K562 (cell line): Measurements from ENCODE around the gene PSMA4. TPM values are rescaled to one million over a fixed set of nuclear protein-coding genes. Genes with fewer than 3 reads are reported as not detected.
A peak's percentile ranks its signal among the peaks of the same experiment; 100 is the strongest.

Experiments
- ATAC-seq: fragments of 200-7000 bp; cut with Tn5 transposase; 3 replicates; pipeline ENCODE4 v1.9.1; 2020; ENCODE audit warnings: moderate library complexity
- BruUV-seq: library from RNA; stranded (reverse); fragments of 400-500 nt; replicated peaks from 2 replicates; lab custom pipeline; 2021; lab: Mats Ljungman, UMichigan
- CTCF ChIA-PET: fragments of 300-600 bp; formaldehyde crosslinking; extraction: SDS; loops from one replicate; lab custom pipeline; 2021; ENCODE audit warnings: low intra/inter-chr PET ratio; lab: Yijun Ruan, JAX
- POLR2A ChIA-PET: fragments of 300-600, 350-650 bp; sonication (Branson Sonifier 250); formaldehyde crosslinking; extraction: SDS; loops from one replicate; lab custom pipeline; 2021; ENCODE audit warnings: antibody characterized with exemption, inconsistent platforms; lab: Yijun Ruan, JAX
- DNase-seq, 4 experiments: peaks; one replicate each; pipeline versions ENCODE4 v3.0.0 to v3.0.0-alpha.2; 2011 to 2018; ENCODE audit warnings: low spot score in 3 of 4, mixed read lengths in 3 of 4; ENCODE audit errors: extremely low read depth in 1 of 4
- FAIRE-seq: peaks from 2 replicates; lab custom pipeline; 2011; peaks lifted over from hg19 to GRCh38; lab: Jason Lieb, UNC
- H2AFZ ChIP-seq: 2 replicates; pipeline ENCODE4 v1.6.0; 2011; ENCODE audit warnings: low read depth, low read length, control low read depth, inconsistent platforms
- H3K27ac ChIP-seq: fragments of 200-600 bp; 3 replicates; pipeline ENCODE4 v1.8.0; 2011; ENCODE audit warnings: low read depth, mild to moderate bottlenecking, control low read depth, inconsistent platforms, low read length, moderate library complexity, mixed read lengths; ENCODE audit errors: extremely low read depth
- H3K27me3 ChIP-seq, 2 experiments: fragments of 300-600 bp in 1 of 2; 2 replicates in 1 of 2; 3 replicates in 1 of 2; pipeline versions ENCODE4 v1.6.0 to v1.8.0; 2011; ENCODE audit warnings: inconsistent platforms in 2 of 2, low read length in 2 of 2, mild to moderate bottlenecking in 1 of 2, mixed read lengths in 1 of 2, moderate library complexity in 1 of 2; ENCODE audit not compliant: control insufficient read depth in 2 of 2, insufficient read depth in 2 of 2
- H3K36me3 ChIP-seq: fragments of 300-600 bp; 3 replicates; pipeline ENCODE4 v1.8.0; 2011; ENCODE audit warnings: mild to moderate bottlenecking, low read length, inconsistent platforms; ENCODE audit not compliant: control insufficient read depth, insufficient read depth
- H3K4me1 ChIP-seq, 2 experiments: fragments of 200-600 bp in 1 of 2; replicated peaks in 1 of 2; 2 replicates in 1 of 2; 3 replicates in 1 of 2; pipeline versions ENCODE4 v1.5.1 to v1.8.0; 2011; ENCODE audit warnings: inconsistent platforms in 2 of 2, low read length in 2 of 2, mild to moderate bottlenecking in 1 of 2, mixed read lengths in 1 of 2, moderate library complexity in 1 of 2; ENCODE audit not compliant: control insufficient read depth in 2 of 2, insufficient read depth in 2 of 2
- H3K4me2 ChIP-seq: 2 replicates; pipeline ENCODE4 v1.6.1; 2011; ENCODE audit warnings: low read length, control low read depth, inconsistent platforms, mixed read lengths; ENCODE audit not compliant: insufficient read depth
- H3K4me3 ChIP-seq: fragments of 200-600 bp; sonication (generic), shearing (Covaris generic); 2 replicates; pipeline ENCODE4 v1.5.1; 2016; ENCODE audit warnings: control low read depth, inconsistent platforms
- H3K79me2 ChIP-seq: fragments of 200-600 bp; 3 replicates; pipeline ENCODE4 v1.8.0; 2011; ENCODE audit warnings: low read length, inconsistent platforms; ENCODE audit not compliant: control insufficient read depth, insufficient read depth
- H3K9ac ChIP-seq, 2 experiments: 2 replicates each; pipeline versions ENCODE4 v1.6.0 to v1.6.1; 2011; ENCODE audit warnings: low read depth in 2 of 2, low read length in 2 of 2, control low read depth in 1 of 2, inconsistent platforms in 1 of 2, mild to moderate bottlenecking in 1 of 2, mixed read lengths in 1 of 2; ENCODE audit not compliant: insufficient read depth in 1 of 2
- H3K9me1 ChIP-seq: one replicate; pipeline ENCODE4 v1.6.0; 2011; ENCODE audit warnings: inconsistent platforms, mild to moderate bottlenecking, low read length, moderate library complexity; ENCODE audit not compliant: control insufficient read depth, insufficient read depth
- H3K9me3 ChIP-seq: replicated peaks from 2 replicates; pipeline ENCODE4 v1.5.1; 2011; ENCODE audit warnings: low read depth, low read length, inconsistent platforms; ENCODE audit not compliant: control insufficient read depth, insufficient read depth
- H4K20me1 ChIP-seq: replicated peaks from 2 replicates; pipeline ENCODE4 v1.6.1; 2011; ENCODE audit warnings: low read length, inconsistent platforms, mixed read lengths; ENCODE audit not compliant: control insufficient read depth, insufficient read depth
- C11orf30 ChIP-seq: fragments of 450-650 bp; IDR thresholded peaks from 2 replicates; pipeline ENCODE4 v1.6.1; 2016; ENCODE audit warnings: low read depth, mild to moderate bottlenecking
- KDM2B ChIP-seq: fragments of 250-450 bp; sonication (Bioruptor Pico); IDR thresholded peaks from 2 replicates; pipeline ENCODE4 v1.8.0; 2021; ENCODE audit warnings: mild to moderate bottlenecking, moderate library complexity
- LCOR ChIP-seq: sonication (generic); formaldehyde crosslinking; IDR thresholded peaks from 2 replicates; pipeline ENCODE4 v1.8.0; 2022; ENCODE audit warnings: mild to moderate bottlenecking, missing genetic modification reagents
- MAFG ChIP-seq: fragments of 450-650 bp; conservative IDR thresholded peaks from 2 replicates; pipeline ENCODE4 v1.6.1; 2016; ENCODE audit warnings: missing genetic modification characterization, missing compliant biosample characterization
- SAP30 ChIP-seq: fragments of 200-600 bp; sonication (generic); IDR thresholded peaks from 2 replicates; pipeline ENCODE4 v1.6.1; 2012; ENCODE audit warnings: borderline replicate concordance, low read depth, mild to moderate bottlenecking, moderate library complexity, low read length, control low read depth, inconsistent platforms; ENCODE audit not compliant: insufficient read depth, poor library complexity, severe bottlenecking
- SMAD2 ChIP-seq: fragments of 150-350 bp; IDR thresholded peaks from 2 replicates; pipeline ENCODE4 v1.6.1; 2014; ENCODE audit warnings: low read depth, mild to moderate bottlenecking, low read length
- ZSCAN29 ChIP-seq: fragments of 450-650 bp; IDR thresholded peaks from 2 replicates; pipeline ENCODE4 v1.6.1; 2017
- in situ Hi-C: fragments of 300-500 bp; cut with MboI; formaldehyde crosslinking; loops from 4 replicates; pipeline ENCODE4 v1.15.0; 2018; ENCODE audit warnings: inconsistent platforms, mixed read lengths
- intact Hi-C: fragments of 100-400 bp; cut with micrococcal nuclease; formaldehyde crosslinking; loops from 2 replicates; pipeline ENCODE4 v1.14.2; 2022
- polyA plus RNA-seq, 8 experiments: library from polyadenylated mRNA; depleted of rRNA in 4 of 8; stranded (reverse) in 5 of 8; unstranded in 3 of 8; fragments of >200 nt; fragmentation: Nextera tagmentation in 2 of 8; fragmentation: Illumina TruSeq in 1 of 8; extraction: Ambion mirVana in 2 of 8; extraction: Trizol in 1 of 8; gene quantifications; 2 replicates each; pipeline versions ENCODE4 v1.2.1 to v1.2.3, GENCODE V29; 2011 to 2014; ENCODE audit warnings: inconsistent platforms in 1 of 8, missing spikeins in 1 of 8
- small RNA-seq: library from RNA; depleted of rRNA; stranded (forward); fragments of <200 nt; gene quantifications from one replicate; pipeline ENCODE3, GENCODE V24; 2014
- total RNA-seq, 7 experiments: library from RNA; depleted of rRNA in 6 of 7; stranded (reverse); fragments of >200 nt in 6 of 7; fragmentation: Illumina TruSeq in 2 of 7; extraction: Trizol in 2 of 7; gene quantifications; 2 replicates each; pipeline versions ENCODE4 v1.2.1 to v1.2.3, GENCODE V29; 2011 to 2021; ENCODE audit warnings: low replicate concordance in 1 of 7

PSMA4 gene
- total and polyA plus RNA-seq, 9 of the 15 experiments (the other 6 are each of a cell fraction or from before 2014, with no cell fraction given), result 304 to 1,857 (median 666) TPM

- POLR2A ChIA-PET, result interaction anchor here (0.7 kb wide), 1 partner anchor 325 kb away, joined by 3 read pairs; no protein-coding TSS in a partner anchor
- peak; percentile 51; the same call in 1 of the 2 replicates for TF ChIP-seq C11orf30
- TF ChIP-seq MAFG (tag), result peak; percentile 76
- TF ChIP-seq SAP30, result no peak
- no peak for TF ChIP-seq KDM2B
- TF ChIP-seq SMAD2, result no peak
- TF ChIP-seq LCOR (CRISPR knock-in tag), result no peak
- TF ChIP-seq ZSCAN29, result no peak
- peak; percentile 16 to 39 (median 27) for DNase-seq
These were observed 58.9 kb downstream of the PSMA4 start for GRCh38 chr15:78599189-78599588.

More at GRCh38 chr15:78599189-78599588, 58.9 kb downstream of the PSMA4 start:
- H3K4me3 ChIP-seq, result no peak overlapping the region
- H3K9me3 ChIP-seq, result no peaks in the 10 kb centered on the region
- no peaks in the 10 kb centered on the region; a peak in 2 of 5 replicates for H3K4me1 ChIP-seq
- in situ Hi-C loops, result no loop called here
- CTCF ChIA-PET, result no interaction called here
- no peaks in the 10 kb centered on the region for H3K79me2 ChIP-seq
- BruUV-seq, result no TSS peak
- no peak overlapping the region for H3K9ac ChIP-seq
- H3K9me1 ChIP-seq, result no peaks in the 10 kb centered on the region
- FAIRE-seq (no peak), ATAC-seq (peak; percentile 68)
- no peaks in the 10 kb centered on the region for H3K36me3 ChIP-seq
- 0 out of 2 replicates have a peak, but pooled peaks cover 4% of the 10 kb centered on the region for H4K20me1 ChIP-seq
- H3K27ac ChIP-seq, result no peak overlapping the region
- no peak overlapping the region for H3K4me2 ChIP-seq
- no peak overlapping the region for H2AFZ ChIP-seq
- intact Hi-C loops, result no loop called here
- H3K27me3 ChIP-seq, result peaks cover 14 to 23% of the 10 kb centered on the region in 2 experiments; a peak in 4 of 5 replicates

Small RNAs within 50 kb of the gene (small RNA-seq; reads per million reads assigned to genes)
- gene AC067863.2, result not detected

Other genes with a start within 250 kb of the PSMA4 start
- gene SKIC8, start 240.8 kb upstream of the PSMA4 start, total RNA-seq (2014; rRNA removed), result 99.3 and 118 TPM in 2 replicates
- 139 and 146 TPM in 2 replicates for gene SKIC8, start 240.8 kb upstream of the PSMA4 start, total RNA-seq (2014; rRNA removed; fragmentation: Illumina TruSeq; extraction: Trizol)
- gene SKIC8, start 240.8 kb upstream of the PSMA4 start, total RNA-seq (2015; rRNA removed; fragmentation: Illumina TruSeq; extraction: Trizol), result 152 and 164 TPM in 2 replicates
- 79.5 and 87.3 TPM in 2 replicates for gene SKIC8, start 240.8 kb upstream of the PSMA4 start, total RNA-seq (2021)
- 158 and 224 TPM in 2 replicates for gene SKIC8, start 240.8 kb upstream of the PSMA4 start, polyA plus RNA-seq (2011; rRNA removed)
- gene SKIC8, start 240.8 kb upstream of the PSMA4 start, polyA plus RNA-seq (2014; fragmentation: Illumina TruSeq; extraction: Trizol), result 124 and 127 TPM in 2 replicates
- gene SKIC8, start 240.8 kb upstream of the PSMA4 start, polyA plus RNA-seq (2014; fragmentation: Nextera tagmentation; extraction: Ambion mirVana), result 100 to 1,000 TPM; 352 to 389 TPM
- gene SKIC8, start 240.8 kb upstream of the PSMA4 start, polyA plus RNA-seq (2014; rRNA removed), result 140 and 168 TPM in 2 replicates
- not detected in 2 replicates for gene CRABP1, start 200.1 kb upstream of the PSMA4 start, total RNA-seq (2014; rRNA removed)
- gene CRABP1, start 200.1 kb upstream of the PSMA4 start, total RNA-seq (2014; rRNA removed; fragmentation: Illumina TruSeq; extraction: Trizol), result not detected in 2 replicates
- not detected in 2 replicates for gene CRABP1, start 200.1 kb upstream of the PSMA4 start, total RNA-seq (2015; rRNA removed; fragmentation: Illumina TruSeq; extraction: Trizol)
- gene CRABP1, start 200.1 kb upstream of the PSMA4 start, total RNA-seq (2021), result 0.40 and 0.60 TPM in 2 replicates
- not detected in 2 replicates for gene CRABP1, start 200.1 kb upstream of the PSMA4 start, polyA plus RNA-seq (2011; rRNA removed)
- gene CRABP1, start 200.1 kb upstream of the PSMA4 start, polyA plus RNA-seq (2014; fragmentation: Illumina TruSeq; extraction: Trizol), result not detected in 2 replicates
- gene CRABP1, start 200.1 kb upstream of the PSMA4 start, polyA plus RNA-seq (2014; fragmentation: Nextera tagmentation; extraction: Ambion mirVana), result not detected
- gene CRABP1, start 200.1 kb upstream of the PSMA4 start, polyA plus RNA-seq (2014; rRNA removed), result not detected in 2 replicates
- 16.8 and 17.1 TPM in 2 replicates for gene IREB2, start 102.2 kb upstream of the PSMA4 start, total RNA-seq (2014; rRNA removed)
- gene IREB2, start 102.2 kb upstream of the PSMA4 start, total RNA-seq (2014; rRNA removed; fragmentation: Illumina TruSeq; extraction: Trizol), result 37.7 and 48.0 TPM in 2 replicates
- 30.8 and 34.0 TPM in 2 replicates for gene IREB2, start 102.2 kb upstream of the PSMA4 start, total RNA-seq (2015; rRNA removed; fragmentation: Illumina TruSeq; extraction: Trizol)
- gene IREB2, start 102.2 kb upstream of the PSMA4 start, total RNA-seq (2021), result 56.6 and 61.7 TPM in 2 replicates
- 51.5 and 59.1 TPM in 2 replicates for gene IREB2, start 102.2 kb upstream of the PSMA4 start, polyA plus RNA-seq (2011; rRNA removed)
- gene IREB2, start 102.2 kb upstream of the PSMA4 start, polyA plus RNA-seq (2014; fragmentation: Illumina TruSeq; extraction: Trizol), result 45.4 and 53.2 TPM in 2 replicates
- gene IREB2, start 102.2 kb upstream of the PSMA4 start, polyA plus RNA-seq (2014; fragmentation: Nextera tagmentation; extraction: Ambion mirVana), result 10 to 100 TPM; 18.0 to 21.4 TPM
- 24.1 and 25.4 TPM in 2 replicates for gene IREB2, start 102.2 kb upstream of the PSMA4 start, polyA plus RNA-seq (2014; rRNA removed)
- 1.9 and 4.8 TPM in 2 replicates for gene HYKK, start 32.9 kb upstream of the PSMA4 start, total RNA-seq (2014; rRNA removed)
- 5.0 and 6.8 TPM in 2 replicates for gene HYKK, start 32.9 kb upstream of the PSMA4 start, total RNA-seq (2014; rRNA removed; fragmentation: Illumina TruSeq; extraction: Trizol)
- 4.0 and 4.3 TPM in 2 replicates for gene HYKK, start 32.9 kb upstream of the PSMA4 start, total RNA-seq (2015; rRNA removed; fragmentation: Illumina TruSeq; extraction: Trizol)
- 3.5 and 3.9 TPM in 2 replicates for gene HYKK, start 32.9 kb upstream of the PSMA4 start, total RNA-seq (2021)
- gene HYKK, start 32.9 kb upstream of the PSMA4 start, polyA plus RNA-seq (2011; rRNA removed), result 4.5 and 6.1 TPM in 2 replicates
- gene HYKK, start 32.9 kb upstream of the PSMA4 start, polyA plus RNA-seq (2014; fragmentation: Illumina TruSeq; extraction: Trizol), result 5.7 TPM in 2 replicates
- gene HYKK, start 32.9 kb upstream of the PSMA4 start, polyA plus RNA-seq (2014; fragmentation: Nextera tagmentation; extraction: Ambion mirVana), result 1 to 10 TPM; 3.0 to 3.1 TPM
- 3.5 and 5.1 TPM in 2 replicates for gene HYKK, start 32.9 kb upstream of the PSMA4 start, polyA plus RNA-seq (2014; rRNA removed)
- 6.0 and 6.5 TPM in 2 replicates for gene CHRNA5, start 25.1 kb downstream of the PSMA4 start, total RNA-seq (2014; rRNA removed)
- gene CHRNA5, start 25.1 kb downstream of the PSMA4 start, total RNA-seq (2014; rRNA removed; fragmentation: Illumina TruSeq; extraction: Trizol), result 16.1 and 17.3 TPM in 2 replicates
- 8.0 and 11.0 TPM in 2 replicates for gene CHRNA5, start 25.1 kb downstream of the PSMA4 start, total RNA-seq (2015; rRNA removed; fragmentation: Illumina TruSeq; extraction: Trizol)
- gene CHRNA5, start 25.1 kb downstream of the PSMA4 start, total RNA-seq (2021), result 13.4 and 14.9 TPM in 2 replicates
- 6.1 and 13.6 TPM in 2 replicates for gene CHRNA5, start 25.1 kb downstream of the PSMA4 start, polyA plus RNA-seq (2011; rRNA removed)
- 11.4 and 12.4 TPM in 2 replicates for gene CHRNA5, start 25.1 kb downstream of the PSMA4 start, polyA plus RNA-seq (2014; fragmentation: Illumina TruSeq; extraction: Trizol)
- 1 to 10 TPM; 2.8 to 3.4 TPM for gene CHRNA5, start 25.1 kb downstream of the PSMA4 start, polyA plus RNA-seq (2014; fragmentation: Nextera tagmentation; extraction: Ambion mirVana)
- 7.1 and 11.7 TPM in 2 replicates for gene CHRNA5, start 25.1 kb downstream of the PSMA4 start, polyA plus RNA-seq (2014; rRNA removed)
- not detected in 2 replicates for gene CHRNA3, start 80.6 kb downstream of the PSMA4 start, total RNA-seq (2014; rRNA removed)
- not detected in 2 replicates for gene CHRNA3, start 80.6 kb downstream of the PSMA4 start, total RNA-seq (2014; rRNA removed; fragmentation: Illumina TruSeq; extraction: Trizol)
- not detected in 2 replicates for gene CHRNA3, start 80.6 kb downstream of the PSMA4 start, total RNA-seq (2015; rRNA removed; fragmentation: Illumina TruSeq; extraction: Trizol)
- not detected in 2 replicates for gene CHRNA3, start 80.6 kb downstream of the PSMA4 start, total RNA-seq (2021)
- not detected in 2 replicates for gene CHRNA3, start 80.6 kb downstream of the PSMA4 start, polyA plus RNA-seq (2011; rRNA removed)
- not detected in 2 replicates for gene CHRNA3, start 80.6 kb downstream of the PSMA4 start, polyA plus RNA-seq (2014; fragmentation: Illumina TruSeq; extraction: Trizol)
- under 1 TPM in 1 of 2 experiments, not detected in 1; 0.01 TPM for gene CHRNA3, start 80.6 kb downstream of the PSMA4 start, polyA plus RNA-seq (2014; fragmentation: Nextera tagmentation; extraction: Ambion mirVana)
- not detected in 2 replicates for gene CHRNA3, start 80.6 kb downstream of the PSMA4 start, polyA plus RNA-seq (2014; rRNA removed)
- 0.18 TPM in 1 of 2 replicates, not detected in the other for gene CHRNB4, start 100.8 kb downstream of the PSMA4 start, total RNA-seq (2014; rRNA removed)
- gene CHRNB4, start 100.8 kb downstream of the PSMA4 start, total RNA-seq (2014; rRNA removed; fragmentation: Illumina TruSeq; extraction: Trizol), result not detected in 2 replicates
- not detected in 2 replicates for gene CHRNB4, start 100.8 kb downstream of the PSMA4 start, total RNA-seq (2015; rRNA removed; fragmentation: Illumina TruSeq; extraction: Trizol)
- not detected in 2 replicates for gene CHRNB4, start 100.8 kb downstream of the PSMA4 start, total RNA-seq (2021)
- gene CHRNB4, start 100.8 kb downstream of the PSMA4 start, polyA plus RNA-seq (2011; rRNA removed), result not detected in 2 replicates
- gene CHRNB4, start 100.8 kb downstream of the PSMA4 start, polyA plus RNA-seq (2014; fragmentation: Illumina TruSeq; extraction: Trizol), result not detected in 2 replicates
- under 1 TPM in 1 of 2 experiments, not detected in 1; 0.08 TPM for gene CHRNB4, start 100.8 kb downstream of the PSMA4 start, polyA plus RNA-seq (2014; fragmentation: Nextera tagmentation; extraction: Ambion mirVana)
- gene CHRNB4, start 100.8 kb downstream of the PSMA4 start, polyA plus RNA-seq (2014; rRNA removed), result not detected in 2 replicates